Measurements from ENCODE around the gene DNAH17.

The DNAH17 gene

DNA sequence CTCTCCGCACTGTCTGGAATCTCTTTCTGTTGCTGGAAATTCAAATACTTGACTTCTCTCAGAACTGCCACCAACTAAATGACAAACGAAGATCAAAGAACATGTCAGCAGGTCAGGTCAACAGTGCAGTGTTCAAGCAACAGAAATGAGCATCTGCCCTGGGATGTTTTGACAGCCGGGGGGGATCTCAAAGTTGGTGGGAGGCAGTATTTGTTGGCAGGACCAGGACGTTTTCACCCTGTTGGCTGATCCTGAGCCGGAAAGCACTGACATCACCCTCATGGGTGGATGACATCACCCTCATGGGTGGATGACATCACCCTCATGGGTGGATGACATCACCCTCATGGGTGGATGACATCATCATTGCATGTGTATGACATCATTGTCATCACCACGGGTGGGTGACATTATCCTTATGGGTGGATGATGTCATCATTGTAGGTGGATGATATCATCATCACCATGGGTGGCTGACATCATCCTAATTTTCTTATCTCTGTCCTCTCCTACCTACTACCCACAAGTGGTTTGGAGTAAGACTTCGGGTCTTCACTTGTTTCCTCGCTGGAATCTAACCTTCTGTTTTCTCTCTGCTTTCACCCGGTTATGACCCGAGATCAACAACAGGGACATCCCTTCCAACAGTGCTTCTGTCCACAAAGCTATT, 18.9 kb downstream of the DNAH17 start:
- no peak for DNase-seq
- Histone ChIP-seq H3K36me3 (no peaks in the 10 kb centered on the region), H3K27me3 (ENCODE audit: insufficient read depth, low read depth, severe bottlenecking) (no peaks in the 10 kb centered on the region), H3K4me3 (ENCODE audit: low read depth, low read length) (no peak overlapping the region), H3K27ac (no peak overlapping the region), H3K9me3 (ENCODE audit: severe bottlenecking) (no peaks in the 10 kb centered on the region)
- TF ChIP-seq, protein P1, sequence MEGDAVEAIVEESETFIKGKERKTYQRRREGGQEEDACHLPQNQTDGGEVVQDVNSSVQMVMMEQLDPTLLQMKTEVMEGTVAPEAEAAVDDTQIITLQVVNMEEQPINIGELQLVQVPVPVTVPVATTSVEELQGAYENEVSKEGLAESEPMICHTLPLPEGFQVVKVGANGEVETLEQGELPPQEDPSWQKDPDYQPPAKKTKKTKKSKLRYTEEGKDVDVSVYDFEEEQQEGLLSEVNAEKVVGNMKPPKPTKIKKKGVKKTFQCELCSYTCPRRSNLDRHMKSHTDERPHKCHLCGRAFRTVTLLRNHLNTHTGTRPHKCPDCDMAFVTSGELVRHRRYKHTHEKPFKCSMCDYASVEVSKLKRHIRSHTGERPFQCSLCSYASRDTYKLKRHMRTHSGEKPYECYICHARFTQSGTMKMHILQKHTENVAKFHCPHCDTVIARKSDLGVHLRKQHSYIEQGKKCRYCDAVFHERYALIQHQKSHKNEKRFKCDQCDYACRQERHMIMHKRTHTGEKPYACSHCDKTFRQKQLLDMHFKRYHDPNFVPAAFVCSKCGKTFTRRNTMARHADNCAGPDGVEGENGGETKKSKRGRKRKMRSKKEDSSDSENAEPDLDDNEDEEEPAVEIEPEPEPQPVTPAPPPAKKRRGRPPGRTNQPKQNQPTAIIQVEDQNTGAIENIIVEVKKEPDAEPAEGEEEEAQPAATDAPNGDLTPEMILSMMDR (IDR thresholded peaks at IDR 0.05; ENCODE audit: low read depth, low read length) = no peak

DNA sequence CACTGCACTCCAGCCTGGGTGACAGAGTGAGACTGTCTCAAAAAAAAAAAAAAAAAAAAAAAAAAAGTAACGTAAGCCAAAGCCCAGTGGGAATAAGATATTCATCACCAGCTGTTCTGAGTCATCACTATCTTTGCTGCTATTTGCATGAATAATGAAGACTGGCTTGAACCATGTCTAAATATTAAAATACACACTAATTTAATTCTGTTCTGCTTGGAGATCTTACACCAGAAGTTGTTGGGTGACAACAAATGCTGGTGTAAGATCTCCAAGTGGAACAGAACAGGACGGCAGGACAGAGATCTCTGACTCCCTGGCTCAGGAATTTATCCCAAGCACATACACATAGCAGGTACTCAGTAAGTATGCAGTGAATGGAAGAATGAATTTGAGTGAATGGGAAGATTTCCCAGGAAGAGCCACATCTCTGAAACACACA, 19.6 kb downstream of the DNAH17 start:
- TF ChIP-seq, protein P1 (IDR thresholded peaks at IDR 0.05; ENCODE audit: low read depth, low read length) = no peak

GRCh38 chr17:78556812-78557211, 20.4 kb downstream of the DNAH17 start:
- H3K27me3 ChIP-seq (ENCODE audit: insufficient read depth, low read depth, severe bottlenecking) = no peaks in the 10 kb centered on the region

More for the DNA sequence above, 19.6 kb downstream of the DNAH17 start:
- Histone ChIP-seq H3K27ac (no peak overlapping the region), H3K36me3 (no peaks in the 10 kb centered on the region), H3K27me3 (ENCODE audit: insufficient read depth, low read depth, severe bottlenecking) (no peaks in the 10 kb centered on the region), H3K9me3 (ENCODE audit: severe bottlenecking) (no peaks in the 10 kb centered on the region), H3K4me3 (ENCODE audit: low read depth, low read length) (no peak overlapping the region)
- DNase-seq = no peak

DNA sequence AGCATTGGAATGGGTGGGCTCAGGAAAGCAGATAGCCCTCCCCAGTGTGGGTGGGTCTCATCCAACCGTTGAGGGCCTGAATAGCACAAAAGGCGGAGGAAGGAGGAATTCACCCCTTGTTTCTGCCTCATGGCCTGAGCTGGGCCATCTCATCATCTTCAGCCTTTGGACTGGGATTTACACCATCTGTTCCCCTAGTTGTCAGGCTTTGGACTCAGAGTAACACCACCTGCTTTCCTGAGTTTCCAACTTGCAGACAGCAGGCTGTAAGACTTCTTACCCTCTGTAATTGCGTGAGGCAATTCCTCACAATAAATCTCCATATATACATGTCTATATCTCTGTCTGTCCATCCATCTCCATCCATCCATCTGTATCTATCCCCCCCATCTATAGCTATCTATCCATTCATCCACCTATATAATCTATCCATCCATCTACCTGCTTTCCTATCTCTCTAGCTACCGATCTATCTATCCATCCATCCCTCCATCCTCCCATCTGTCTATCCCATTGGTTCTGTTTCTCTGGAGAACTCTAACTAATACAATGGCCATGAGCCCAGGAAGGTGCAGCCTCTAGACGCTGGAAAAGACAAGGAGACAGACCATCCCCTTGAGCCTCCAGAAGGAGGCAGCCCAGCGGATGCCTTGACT, 21.3 kb downstream of the DNAH17 start:
- no peaks in the 10 kb centered on the region for H3K9me3 ChIP-seq (ENCODE audit: severe bottlenecking)
- peak overlapping the region; percentile 74 for H3K27ac ChIP-seq
- TF ChIP-seq, protein P1 (IDR thresholded peaks at IDR 0.05; ENCODE audit: low read depth, low read length) = peak; percentile 39; the same call in 1 of the 2 replicates
- peak; percentile 64 for DNase-seq
- H3K4me3 ChIP-seq (ENCODE audit: low read depth, low read length) = no peak overlapping the region
- H3K36me3 ChIP-seq = no peaks in the 10 kb centered on the region
- H3K27me3 ChIP-seq (ENCODE audit: insufficient read depth, low read depth, severe bottlenecking) = no peaks in the 10 kb centered on the region

More at GRCh38 chr17:78556812-78557211, 20.4 kb downstream of the DNAH17 start:
- no peak overlapping the region for H3K4me3 ChIP-seq (ENCODE audit: low read depth, low read length)
- no peak overlapping the region; the same call in 1 of the 2 replicates for H3K27ac ChIP-seq
- no peaks in the 10 kb centered on the region for H3K9me3 ChIP-seq (ENCODE audit: severe bottlenecking)
- TF ChIP-seq, protein P1 (IDR thresholded peaks at IDR 0.05; ENCODE audit: low read depth, low read length) = no peak
- no peak for DNase-seq
- no peaks in the 10 kb centered on the region for H3K36me3 ChIP-seq

DNA sequence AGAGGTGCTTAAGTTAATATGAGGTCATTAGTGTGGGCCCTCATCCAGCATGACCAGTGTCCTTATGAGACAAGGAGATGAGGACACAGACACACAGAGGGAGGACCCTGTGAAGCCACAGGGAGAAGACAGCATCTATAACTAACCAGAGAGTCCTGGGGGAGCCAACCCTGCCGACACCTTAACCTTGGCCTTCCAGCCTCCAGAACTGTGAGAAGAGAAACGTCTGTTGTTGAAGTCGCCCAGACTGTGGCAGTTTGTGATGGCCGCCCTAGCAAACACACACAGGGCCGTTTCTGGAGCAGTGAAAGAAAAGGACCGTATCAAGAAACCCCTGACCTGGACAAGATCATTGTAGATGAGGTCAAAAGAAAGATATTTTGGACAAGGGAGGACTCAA, 26.7 kb downstream of the DNAH17 start:
- TF ChIP-seq, protein P1 (IDR thresholded peaks at IDR 0.05; ENCODE audit: low read depth, low read length) = no peak
- no peak for DNase-seq
- H3K9me3 ChIP-seq (ENCODE audit: severe bottlenecking) = no peaks in the 10 kb centered on the region
- H3K27ac ChIP-seq = no peak overlapping the region
- no peak overlapping the region for H3K4me3 ChIP-seq (ENCODE audit: low read depth, low read length)
- no peaks in the 10 kb centered on the region for H3K27me3 ChIP-seq (ENCODE audit: insufficient read depth, low read depth, severe bottlenecking)
- no peaks in the 10 kb centered on the region for H3K36me3 ChIP-seq

All from WERI-Rb-1 (cell line).